ENCODE data around the gene UPP2. TPM values are rescaled to one million over a fixed set of nuclear protein-coding genes. Genes with fewer than 3 reads are reported as not detected.

The UPP2 gene
- total and polyA plus RNA-seq, 5 donors from 2014 or later = not detected

- no peak overlapping the region for H3K4me3 ChIP-seq (ENCODE audit: low read depth, low read length)
- H3K9me3 Mint-ChIP-seq = peaks cover 0 to 3% (median 0%) of the 10 kb centered on the region in 7 donors
- no peaks in the 10 kb centered on the region for H3K36me3 ChIP-seq (ENCODE audit: control insufficient read depth, insufficient read depth, low read length)
- H3K27me3 Mint-ChIP-seq = no peaks in the 10 kb centered on the region
- no peaks in the 10 kb centered on the region for H3K9me3 ChIP-seq (ENCODE audit: control insufficient read depth in 2 of 2, low read length in 2 of 2)
- ATAC-seq (ENCODE audit: low read depth in 2 of 2) = no peak
- H3K36me3 Mint-ChIP-seq = no peaks in the 10 kb centered on the region
- H3K4me1 ChIP-seq (ENCODE audit: control insufficient read depth, insufficient read depth, low read length, poor library complexity, severe bottlenecking) = no peaks in the 10 kb centered on the region
- no peak for DNase-seq
- H3K4me3 Mint-ChIP-seq = no peak overlapping the region
- no peaks in the 10 kb centered on the region for H3K27me3 ChIP-seq (ENCODE audit: control insufficient read depth, insufficient read depth, low read length)
- no peaks in the 10 kb centered on the region for H3K4me1 Mint-ChIP-seq
- no peak overlapping the region for H3K27ac ChIP-seq (ENCODE audit: insufficient read depth, low read length, poor library complexity, severe bottlenecking)
- H3K27ac Mint-ChIP-seq = no peak overlapping the region
Measured at GRCh38 chr2:158112992-158113391, 11.3 kb downstream of the UPP2 start.

DNA sequence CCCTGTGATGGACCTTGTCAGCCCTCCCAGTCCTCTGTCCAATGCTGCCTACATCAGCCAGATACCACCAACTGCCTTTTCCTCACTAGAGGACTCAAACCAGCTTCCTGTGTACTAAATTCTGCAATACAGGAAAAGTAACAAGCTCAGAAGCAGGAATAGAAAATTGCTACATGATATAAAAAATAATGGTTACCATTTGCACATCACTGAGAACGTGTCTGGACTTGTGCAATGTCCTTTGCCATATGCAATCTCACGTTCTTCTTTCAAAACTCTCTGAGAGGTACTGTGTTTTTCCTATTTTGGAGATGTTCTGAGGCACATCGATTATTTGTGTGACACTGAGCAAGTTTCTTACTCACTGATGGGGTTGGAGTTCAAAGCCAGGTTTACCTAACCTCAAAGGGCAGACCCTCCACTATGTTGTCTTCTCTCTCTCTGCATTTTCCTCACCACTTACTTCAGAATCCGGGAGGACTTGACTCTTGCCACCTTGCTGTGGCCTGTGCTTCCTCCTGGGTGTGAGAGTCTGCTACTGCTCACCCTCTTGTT is 12.1 kb downstream of the UPP2 start:
- Histone ChIP-seq H3K4me3 (ENCODE audit: low read depth, low read length) (no peak overlapping the region), H3K36me3 (ENCODE audit: control insufficient read depth, insufficient read depth, low read length) (no peaks in the 10 kb centered on the region), H3K9me3 (ENCODE audit: control insufficient read depth in 2 of 2, low read length in 2 of 2) (no peaks in the 10 kb centered on the region), H3K27ac (ENCODE audit: insufficient read depth, low read length, poor library complexity, severe bottlenecking) (no peak overlapping the region), H3K27me3 (ENCODE audit: control insufficient read depth, insufficient read depth, low read length) (no peaks in the 10 kb centered on the region), H3K4me1 (ENCODE audit: control insufficient read depth, insufficient read depth, low read length, poor library complexity, severe bottlenecking) (no peaks in the 10 kb centered on the region)
- H3K4me1 Mint-ChIP-seq = no peaks in the 10 kb centered on the region
- H3K9me3 Mint-ChIP-seq = peaks cover 0 to 3% (median 0%) of the 10 kb centered on the region in 7 donors
- ATAC-seq (ENCODE audit: low read depth in 2 of 2) (no peak), DNase-seq (no peak)
- no peak overlapping the region for H3K27ac Mint-ChIP-seq
- H3K4me3 Mint-ChIP-seq = no peak overlapping the region
- H3K27me3 Mint-ChIP-seq = no peaks in the 10 kb centered on the region
- H3K36me3 Mint-ChIP-seq = no peaks in the 10 kb centered on the region

DNA sequence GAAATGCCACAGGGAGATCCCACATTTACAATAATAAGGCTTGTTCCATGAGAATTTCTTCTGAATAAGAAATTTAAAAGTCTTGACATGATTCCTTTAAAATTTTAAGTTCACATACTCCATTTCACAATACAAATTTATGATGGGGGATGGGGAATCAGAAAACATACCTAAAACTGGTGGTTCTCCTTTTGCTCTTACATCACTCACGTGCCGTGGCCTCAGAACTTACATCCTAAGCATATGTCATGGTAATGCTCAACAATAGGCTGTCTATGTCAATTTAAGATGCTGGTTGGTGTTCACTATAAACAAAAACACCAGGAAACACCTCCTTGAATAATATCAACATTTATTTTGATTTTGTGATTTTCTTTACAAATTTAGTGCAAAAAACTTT is 12.8 kb downstream of the UPP2 start:
- Histone ChIP-seq H3K4me3 (ENCODE audit: low read depth, low read length) (no peak overlapping the region), H3K27ac (ENCODE audit: insufficient read depth, low read length, poor library complexity, severe bottlenecking) (no peak overlapping the region), H3K27me3 (ENCODE audit: control insufficient read depth, insufficient read depth, low read length) (no peaks in the 10 kb centered on the region), H3K4me1 (ENCODE audit: control insufficient read depth, insufficient read depth, low read length, poor library complexity, severe bottlenecking) (no peaks in the 10 kb centered on the region), H3K9me3 (ENCODE audit: control insufficient read depth in 2 of 2, low read length in 2 of 2) (no peaks in the 10 kb centered on the region), H3K36me3 (ENCODE audit: control insufficient read depth, insufficient read depth, low read length) (no peaks in the 10 kb centered on the region)
- no peaks in the 10 kb centered on the region for H3K4me1 Mint-ChIP-seq
- no peaks in the 10 kb centered on the region for H3K36me3 Mint-ChIP-seq
- no peaks in the 10 kb centered on the region for H3K27me3 Mint-ChIP-seq
- no peak overlapping the region for H3K4me3 Mint-ChIP-seq
- no peak for DNase-seq
- no peak overlapping the region for H3K27ac Mint-ChIP-seq
- no peak for ATAC-seq (ENCODE audit: low read depth in 2 of 2)
- H3K9me3 Mint-ChIP-seq = peaks cover 0 to 3% (median 0%) of the 10 kb centered on the region in 7 donors

GRCh38 chr2:158115202-158115767 is 13.6 kb downstream of the UPP2 start:
- H3K4me3 ChIP-seq (ENCODE audit: low read depth, low read length) = no peak overlapping the region
- H3K27me3 ChIP-seq (ENCODE audit: control insufficient read depth, insufficient read depth, low read length) = no peaks in the 10 kb centered on the region
- Mint-ChIP-seq H3K27me3 (no peaks in the 10 kb centered on the region), H3K9me3 (peaks cover 0 to under 1% (median 0%) of the 10 kb centered on the region in 7 donors), H3K4me1 (no peaks in the 10 kb centered on the region), H3K36me3 (no peaks in the 10 kb centered on the region), H3K27ac (no peak overlapping the region), H3K4me3 (no peak overlapping the region)
- no peak for DNase-seq
- no peaks in the 10 kb centered on the region for H3K9me3 ChIP-seq (ENCODE audit: control insufficient read depth in 2 of 2, low read length in 2 of 2)
- ATAC-seq (ENCODE audit: low read depth in 2 of 2) = no peak
- H3K4me1 ChIP-seq (ENCODE audit: control insufficient read depth, insufficient read depth, low read length, poor library complexity, severe bottlenecking) = no peaks in the 10 kb centered on the region
- H3K36me3 ChIP-seq (ENCODE audit: control insufficient read depth, insufficient read depth, low read length) = no peaks in the 10 kb centered on the region
- no peak overlapping the region for H3K27ac ChIP-seq (ENCODE audit: insufficient read depth, low read length, poor library complexity, severe bottlenecking)

- no peak overlapping the region for H3K27ac Mint-ChIP-seq
- H3K4me3 Mint-ChIP-seq = no peak overlapping the region
- H3K36me3 Mint-ChIP-seq = no peaks in the 10 kb centered on the region
- no peak for DNase-seq
- no peaks in the 10 kb centered on the region for H3K27me3 Mint-ChIP-seq
- no peaks in the 10 kb centered on the region for H3K4me1 Mint-ChIP-seq
- Histone ChIP-seq H3K36me3 (ENCODE audit: control insufficient read depth, insufficient read depth, low read length) (no peaks in the 10 kb centered on the region), H3K27me3 (ENCODE audit: control insufficient read depth, insufficient read depth, low read length) (no peaks in the 10 kb centered on the region), H3K4me1 (ENCODE audit: control insufficient read depth, insufficient read depth, low read length, poor library complexity, severe bottlenecking) (no peaks in the 10 kb centered on the region), H3K4me3 (ENCODE audit: low read depth, low read length) (no peak overlapping the region), H3K9me3 (ENCODE audit: control insufficient read depth in 2 of 2, low read length in 2 of 2) (no peaks in the 10 kb centered on the region), H3K27ac (ENCODE audit: insufficient read depth, low read length, poor library complexity, severe bottlenecking) (no peak overlapping the region)
- no peak for ATAC-seq (ENCODE audit: low read depth in 2 of 2)
- H3K9me3 Mint-ChIP-seq = no peaks in the 10 kb centered on the region
Measured at GRCh38 chr2:158116936-158117335, 15.3 kb downstream of the UPP2 start.

DNA sequence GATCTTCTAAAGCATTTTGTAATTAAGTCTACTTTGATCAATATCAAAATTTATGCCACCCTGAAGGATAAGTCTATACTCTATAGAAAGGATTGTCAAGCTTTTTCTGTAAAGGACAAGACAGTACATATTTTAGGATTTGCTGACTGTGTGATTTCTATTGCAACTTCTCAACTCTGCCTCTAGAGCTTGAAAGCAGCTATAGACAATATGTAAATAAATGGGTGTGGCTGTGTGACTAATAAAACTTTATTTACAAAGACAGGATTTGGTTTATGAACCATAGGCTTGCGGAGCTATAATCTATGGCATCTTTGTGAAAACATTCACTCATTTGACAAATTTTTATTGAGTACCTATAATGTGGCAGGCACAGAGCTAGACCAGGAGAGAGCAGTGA is 18.4 kb downstream of the UPP2 start:
- Mint-ChIP-seq H3K27ac (no peak overlapping the region), H3K27me3 (peaks cover 4% of the 10 kb centered on the region), H3K9me3 (no peaks in the 10 kb centered on the region), H3K4me3 (no peak overlapping the region), H3K4me1 (no peaks in the 10 kb centered on the region), H3K36me3 (no peaks in the 10 kb centered on the region)
- no peaks in the 10 kb centered on the region for H3K36me3 ChIP-seq (ENCODE audit: control insufficient read depth, insufficient read depth, low read length)
- ATAC-seq (ENCODE audit: low read depth in 2 of 2) (no peak), DNase-seq (no peak)
- no peak overlapping the region for H3K4me3 ChIP-seq (ENCODE audit: low read depth, low read length)
- no peaks in the 10 kb centered on the region for H3K4me1 ChIP-seq (ENCODE audit: control insufficient read depth, insufficient read depth, low read length, poor library complexity, severe bottlenecking)
- no peaks in the 10 kb centered on the region for H3K27me3 ChIP-seq (ENCODE audit: control insufficient read depth, insufficient read depth, low read length)
- no peak overlapping the region for H3K27ac ChIP-seq (ENCODE audit: insufficient read depth, low read length, poor library complexity, severe bottlenecking)
- H3K9me3 ChIP-seq (ENCODE audit: control insufficient read depth in 2 of 2, low read length in 2 of 2) = no peaks in the 10 kb centered on the region

DNA sequence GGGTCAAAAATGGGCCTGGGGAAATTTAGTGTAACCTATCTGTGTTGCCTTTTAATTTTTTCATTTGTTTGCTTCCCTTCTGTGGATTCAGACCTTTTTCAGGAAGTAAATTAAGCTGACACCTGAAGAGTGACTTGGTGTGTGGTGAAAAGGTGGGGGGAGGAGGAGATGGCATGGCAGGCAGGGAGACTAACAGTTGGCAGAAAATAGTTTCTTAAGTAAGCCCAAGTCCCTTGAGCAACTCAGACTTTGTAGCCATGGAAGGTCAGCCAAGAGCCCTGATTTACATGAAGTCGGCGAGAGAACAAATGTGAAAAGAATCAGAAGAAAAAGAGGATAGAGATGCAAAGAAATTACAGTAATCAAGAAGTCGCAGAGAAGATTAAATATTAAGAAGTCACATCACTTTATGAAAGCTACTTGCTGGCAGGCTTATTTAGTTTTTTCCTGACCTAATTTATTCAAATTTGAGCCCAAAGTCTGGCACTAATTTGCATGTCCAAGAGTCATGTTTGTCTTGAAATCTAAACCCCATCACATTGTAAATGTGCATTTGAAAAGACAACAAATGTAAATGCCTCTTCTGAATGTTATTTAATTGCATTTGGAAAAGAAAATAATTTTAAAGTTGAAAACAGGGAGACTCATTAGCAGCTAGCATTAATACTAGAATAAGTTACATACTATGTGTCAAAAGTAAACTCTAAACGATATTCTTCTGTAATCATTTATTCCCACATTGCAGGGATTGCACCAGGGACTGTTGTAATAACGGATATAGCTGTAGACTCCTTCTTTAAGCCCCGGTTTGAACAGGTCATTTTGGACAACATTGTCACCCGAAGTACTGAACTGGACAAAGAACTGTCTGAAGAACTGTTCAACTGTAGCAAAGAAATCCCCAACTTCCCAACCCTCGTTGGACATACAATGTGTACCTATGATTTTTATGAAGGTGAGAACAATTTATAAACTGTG is 19.3 kb downstream of the UPP2 start:
- Histone ChIP-seq H3K9me3 (ENCODE audit: control insufficient read depth in 2 of 2, low read length in 2 of 2) (no peaks in the 10 kb centered on the region), H3K27me3 (ENCODE audit: control insufficient read depth, insufficient read depth, low read length) (no peaks in the 10 kb centered on the region), H3K27ac (ENCODE audit: insufficient read depth, low read length, poor library complexity, severe bottlenecking) (no peak overlapping the region), H3K4me1 (ENCODE audit: control insufficient read depth, insufficient read depth, low read length, poor library complexity, severe bottlenecking) (no peaks in the 10 kb centered on the region), H3K4me3 (ENCODE audit: low read depth, low read length) (no peak overlapping the region), H3K36me3 (ENCODE audit: control insufficient read depth, insufficient read depth, low read length) (no peaks in the 10 kb centered on the region)
- no peaks in the 10 kb centered on the region for H3K9me3 Mint-ChIP-seq
- H3K4me3 Mint-ChIP-seq = no peak overlapping the region
- no peaks in the 10 kb centered on the region for H3K4me1 Mint-ChIP-seq
- peaks cover 4% of the 10 kb centered on the region for H3K27me3 Mint-ChIP-seq
- no peaks in the 10 kb centered on the region for H3K36me3 Mint-ChIP-seq
- no peak for ATAC-seq (ENCODE audit: low read depth in 2 of 2)
- no peak for DNase-seq
- no peak overlapping the region for H3K27ac Mint-ChIP-seq

Measured in CD4-positive, CD25-positive, alpha-beta regulatory T cell (primary cell).